H9 (cell line): ENCODE results near the gene MYH7. TPM values are rescaled to one million over a fixed set of nuclear protein-coding genes. Genes with fewer than 3 reads are reported as not detected.

Experiments
- DNase-seq: peaks from one replicate; pipeline ENCODE4 v3.0.0-alpha.2; 2017
- H2AFZ ChIP-seq: one replicate; pipeline ENCODE4 v1.6.1; 2013; ENCODE audit warnings: mild to moderate bottlenecking, low read length, control low read depth, moderate library complexity
- H2AK5ac ChIP-seq: 2 replicates; pipeline ENCODE4 v1.6.1; 2013; ENCODE audit warnings: low read length, control low read depth, mixed read lengths; ENCODE audit not compliant: insufficient read length
- H2BK120ac ChIP-seq: one replicate; pipeline ENCODE4 v1.6.1; 2013; ENCODE audit warnings: low read depth, mild to moderate bottlenecking, low read length, control low read depth, inconsistent platforms; ENCODE audit not compliant: poor library complexity, severe bottlenecking
- H2BK12ac ChIP-seq: 2 replicates; pipeline ENCODE4 v1.6.1; 2013; ENCODE audit warnings: low read length, control low read depth, mixed read lengths, low read depth; ENCODE audit not compliant: insufficient read length
- H2BK15ac ChIP-seq: 2 replicates; pipeline ENCODE4 v1.6.1; 2013; ENCODE audit warnings: low read depth, low read length, control low read depth
- H2BK20ac ChIP-seq: one replicate; pipeline ENCODE4 v1.6.1; 2013; ENCODE audit warnings: low read depth, mild to moderate bottlenecking, low read length, control low read depth, inconsistent platforms; ENCODE audit not compliant: poor library complexity, severe bottlenecking
- H2BK5ac ChIP-seq: 2 replicates; pipeline ENCODE4 v1.6.1; 2013; ENCODE audit warnings: low read length, control low read depth, mixed read lengths; ENCODE audit not compliant: insufficient read length
- H3K14ac ChIP-seq: 2 replicates; pipeline ENCODE4 v1.6.1; 2013; ENCODE audit warnings: low read length, control low read depth; ENCODE audit not compliant: insufficient read depth
- H3K18ac ChIP-seq: 2 replicates; pipeline ENCODE4 v1.6.1; 2013; ENCODE audit warnings: low read depth, mild to moderate bottlenecking, mixed read lengths, low read length, control low read depth; ENCODE audit not compliant: insufficient read length
- H3K23ac ChIP-seq: 2 replicates; pipeline ENCODE4 v1.6.1; 2013; ENCODE audit warnings: low read length, control low read depth, mixed read lengths, low read depth; ENCODE audit not compliant: insufficient read length
- H3K23me2 ChIP-seq: 2 replicates; pipeline ENCODE4 v1.6.1; 2013; ENCODE audit warnings: low read depth, mild to moderate bottlenecking, mixed read lengths, low read length, control low read depth; ENCODE audit not compliant: insufficient read length, poor library complexity, severe bottlenecking
- H3K27ac ChIP-seq: 2 replicates; pipeline ENCODE4 v1.5.1; 2013; ENCODE audit warnings: low read length, control low read depth, mixed read lengths, low read depth; ENCODE audit not compliant: insufficient read length
- H3K27me3 ChIP-seq: 2 replicates; pipeline ENCODE4 v1.6.1; 2013; ENCODE audit warnings: low read length, control low read depth, inconsistent platforms; ENCODE audit not compliant: insufficient read depth
- H3K4ac ChIP-seq: 2 replicates; pipeline ENCODE4 v1.6.1; 2013; ENCODE audit warnings: low read depth, mild to moderate bottlenecking, control low read depth, inconsistent platforms, low read length, moderate library complexity
- H3K4me1 ChIP-seq: 2 replicates; pipeline ENCODE4 v1.6.1; 2013; ENCODE audit warnings: low read length, control low read depth, inconsistent platforms; ENCODE audit not compliant: insufficient read depth
- H3K4me2 ChIP-seq: 2 replicates; pipeline ENCODE4 v1.6.1; 2013; ENCODE audit warnings: low read length, control low read depth, mixed read lengths; ENCODE audit not compliant: insufficient read length, insufficient read depth
- H3K56ac ChIP-seq: 2 replicates; pipeline ENCODE4 v1.6.1; 2013; ENCODE audit warnings: low read depth, mild to moderate bottlenecking, mixed read lengths, low read length, control low read depth; ENCODE audit not compliant: insufficient read length
- H3K79me1 ChIP-seq: 2 replicates; pipeline ENCODE4 v1.6.1; 2013; ENCODE audit warnings: low read depth, mild to moderate bottlenecking, moderate library complexity, low read length, control low read depth, inconsistent platforms; ENCODE audit not compliant: insufficient read depth, poor library complexity, severe bottlenecking
- H3K79me2 ChIP-seq: 2 replicates; pipeline ENCODE4 v1.6.1; 2013; ENCODE audit warnings: low read length, control low read depth, inconsistent platforms; ENCODE audit not compliant: insufficient read depth
- H3K9ac ChIP-seq: 2 replicates; pipeline ENCODE4 v1.6.1; 2013; ENCODE audit warnings: low read length, control low read depth, mixed read lengths; ENCODE audit not compliant: insufficient read length; ENCODE audit errors: extremely low read depth
- H3K9me3 ChIP-seq: one replicate; pipeline ENCODE4 v1.6.1; 2013; ENCODE audit warnings: low read depth, low read length, inconsistent platforms; ENCODE audit not compliant: control insufficient read depth
- H3T11ph ChIP-seq: one replicate; pipeline ENCODE4 v1.6.1; 2013; ENCODE audit warnings: mild to moderate bottlenecking, low read length, control low read depth, inconsistent platforms
- H4K20me1 ChIP-seq: one replicate; pipeline ENCODE4 v1.6.1; 2013; ENCODE audit not compliant: control insufficient read depth, insufficient read length, insufficient read depth
- H4K5ac ChIP-seq: 2 replicates; pipeline ENCODE4 v1.6.1; 2013; ENCODE audit warnings: low read depth, mild to moderate bottlenecking, mixed read lengths, low read length, control low read depth; ENCODE audit not compliant: insufficient read length
- H4K8ac ChIP-seq: replicated peaks from 2 replicates; pipeline ENCODE4 v1.6.1; 2013; ENCODE audit warnings: low read length, control low read depth, mixed read lengths, low read depth; ENCODE audit not compliant: insufficient read length
- H4K91ac ChIP-seq: 2 replicates; pipeline ENCODE4 v1.6.1; 2013; ENCODE audit warnings: low read depth, mild to moderate bottlenecking, moderate library complexity, mixed read lengths, low read length, control low read depth; ENCODE audit not compliant: insufficient read length
- H3K27ac Mint-ChIP-seq, 3 experiments: 2 replicates in 2 of 3; 3 replicates in 1 of 3; pipeline ENCODE4 v1.8.0; 2020 to 2021; ENCODE audit warnings: mixed read lengths in 3 of 3, mild to moderate bottlenecking in 1 of 3, moderate library complexity in 1 of 3
- H3K27me3 Mint-ChIP-seq: 2 replicates; pipeline ENCODE4 v1.8.0; 2021; ENCODE audit warnings: low read depth, mild to moderate bottlenecking, moderate library complexity, mixed read lengths
- H3K36me3 Mint-ChIP-seq, 3 experiments: 2 replicates in 2 of 3; 3 replicates in 1 of 3; pipeline ENCODE4 v1.8.0; 2020 to 2021; ENCODE audit warnings: low read depth in 3 of 3, mixed read lengths in 3 of 3; ENCODE audit not compliant: insufficient read depth in 1 of 3
- H3K4me1 Mint-ChIP-seq, 2 experiments: 2 replicates each; pipeline ENCODE4 v1.8.0; 2020; ENCODE audit warnings: mixed read lengths in 2 of 2
- H3K4me3 Mint-ChIP-seq, 2 experiments: 2 replicates in 1 of 2; 3 replicates in 1 of 2; pipeline ENCODE4 v1.8.0; 2020 to 2021; ENCODE audit warnings: mild to moderate bottlenecking in 2 of 2, mixed read lengths in 2 of 2, moderate library complexity in 1 of 2
- H3K9me3 Mint-ChIP-seq, 2 experiments: 2 replicates in 1 of 2; 3 replicates in 1 of 2; pipeline ENCODE4 v1.8.0; 2020; ENCODE audit warnings: mild to moderate bottlenecking in 2 of 2, mixed read lengths in 2 of 2, moderate library complexity in 1 of 2
- CTCF ChIP-seq: fragments of 200-600 bp; sonication (generic); conservative IDR thresholded peaks from 3 replicates; pipeline ENCODE4 v1.8.0; 2021; ENCODE audit warnings: antibody characterized with exemption, mild to moderate bottlenecking
- WGBS: extraction: QIAGEN DNeasy Blood & Tissue Kit; methylation state at CpG from one replicate; pipeline ENCODE4 v1.1.7; 2013; ENCODE audit warnings: missing lambda C conversion rate, low lambda C conversion rate, mixed read lengths; ENCODE audit not compliant: insufficient read length; ENCODE audit errors: extremely low coverage; 5-methylcytosine and 5-hydroxymethylcytosine counted together
- total RNA-seq: library from RNA; stranded (reverse); gene quantifications from 2 replicates; pipeline ENCODE4 v1.2.1, GENCODE V29; 2021

The MYH7 gene
- total RNA-seq, 1 experiment from 2014 or later = not detected

DNA sequence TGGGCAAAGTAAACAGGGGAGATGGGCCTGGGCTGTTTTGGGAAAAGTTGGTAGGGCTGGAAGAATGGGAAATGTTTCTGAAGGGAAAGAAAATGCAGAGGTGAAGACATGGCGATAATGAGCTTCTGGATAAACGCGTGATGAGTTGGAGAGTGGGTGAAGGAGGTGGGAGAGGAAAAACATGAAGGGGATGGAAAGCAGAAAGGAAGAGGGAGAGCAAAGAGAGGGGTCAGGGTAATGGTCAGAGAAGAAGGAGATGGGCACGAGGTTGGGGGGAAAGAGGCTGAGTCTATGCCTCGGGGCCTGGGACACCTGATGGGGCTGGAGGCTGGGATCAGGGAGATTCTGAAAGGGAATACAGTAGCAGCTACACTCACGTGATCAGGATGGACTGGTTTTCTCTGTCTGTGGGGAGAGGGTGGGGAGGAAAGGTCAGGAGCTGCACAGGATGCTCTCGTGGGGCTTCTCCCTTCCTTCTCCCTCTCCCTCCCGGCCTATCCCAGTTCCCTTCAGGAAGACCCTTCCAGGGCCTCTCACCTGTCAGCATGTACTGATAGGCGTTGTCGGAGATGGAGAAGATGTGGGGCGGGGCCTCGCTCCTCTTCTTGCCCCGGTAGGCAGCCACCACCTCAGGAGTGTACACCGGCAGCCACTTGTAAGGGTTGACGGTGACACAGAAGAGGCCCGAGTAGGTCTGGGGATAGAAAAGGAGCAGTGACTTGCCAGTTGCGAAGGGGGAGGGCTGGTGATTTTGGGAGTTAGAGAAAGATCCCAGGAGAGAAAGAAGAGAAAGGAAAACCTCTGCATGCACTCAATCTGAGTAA lies 3.1 kb downstream of the MYH7 start:
- Histone ChIP-seq H4K5ac (no peak overlapping the region), H4K20me1 (no peaks in the 10 kb centered on the region), H3K27ac (no peak overlapping the region), H3K4me2 (no peak overlapping the region), H3T11ph (no peak overlapping the region), H3K27me3 (no peaks in the 10 kb centered on the region), H2AK5ac (no peak overlapping the region), H3K18ac (no peak overlapping the region), H3K4me1 (no peaks in the 10 kb centered on the region; the same call in 1 of the 2 replicates), H3K4ac (no peak overlapping the region), H3K14ac (no peak overlapping the region; the same call in 1 of the 2 replicates), H2AFZ (no peak overlapping the region), H2BK5ac (no peak overlapping the region), H3K9ac (no peak overlapping the region), H4K91ac (no peak overlapping the region), H3K56ac (no peak overlapping the region), H2BK120ac (no peak overlapping the region), H3K23me2 (peaks cover 2% of the 10 kb centered on the region), H3K9me3 (no peaks in the 10 kb centered on the region), H2BK12ac (no peak overlapping the region), H3K79me2 (no peaks in the 10 kb centered on the region), H3K79me1 (no peaks in the 10 kb centered on the region), H2BK20ac (no peak overlapping the region), H2BK15ac (no peak overlapping the region), H4K8ac (no peak overlapping the region), H3K23ac (no peak overlapping the region)
- peaks cover 22 to 29% of the 10 kb centered on the region in 2 experiments for H3K4me1 Mint-ChIP-seq
- 100% methylated on average over 3 of the region's 17 CpGs for WGBS
- no peak overlapping the region for H3K4me3 Mint-ChIP-seq
- no peak for TF ChIP-seq CTCF
- H3K27me3 Mint-ChIP-seq = peaks cover 54% of the 10 kb centered on the region
- no peaks in the 10 kb centered on the region for H3K36me3 Mint-ChIP-seq
- no peaks in the 10 kb centered on the region for H3K9me3 Mint-ChIP-seq
- no peak overlapping the region; a peak in 2 of 7 replicates for H3K27ac Mint-ChIP-seq
- DNase-seq = no peak
